Left ventricle myocardium inferior (tissue), 1 donor: Measurements from ENCODE around the gene ZNF92. TPM values are rescaled to one million over a fixed set of nuclear protein-coding genes. Genes with fewer than 3 reads are reported as not detected.

ENCODE experiments used
- DNase-seq: peaks from one replicate; pipeline ENCODE4 v3.0.0-alpha.2; 2020
- H3K27ac ChIP-seq: fragments of 200-600 bp; replicated peaks from 2 replicates; pipeline ENCODE4 v1.8.0; 2021
- H3K27me3 ChIP-seq: fragments of 200-600 bp; 2 replicates; pipeline ENCODE4 v1.8.0; 2021; ENCODE audit warnings: low read depth
- H3K36me3 ChIP-seq: fragments of 200-600 bp; 2 replicates; pipeline ENCODE4 v1.8.0; 2021
- H3K4me1 ChIP-seq: fragments of 200-600 bp; 2 replicates; pipeline ENCODE4 v1.8.0; 2021
- H3K4me3 ChIP-seq: fragments of 200-600 bp; 2 replicates; pipeline ENCODE4 v1.8.0; 2021; ENCODE audit warnings: mild to moderate bottlenecking, moderate library complexity
- H3K9me3 ChIP-seq: fragments of 200-600 bp; replicated peaks from 2 replicates; pipeline ENCODE4 v1.8.0; 2021
- CTCF ChIP-seq: fragments of 200-600 bp; IDR thresholded peaks from 2 replicates; pipeline ENCODE4 v1.8.0; 2021; ENCODE audit warnings: antibody characterized with exemption, mild to moderate bottlenecking, borderline replicate concordance
- intact Hi-C: fragments of 100-400 bp; cut with micrococcal nuclease; formaldehyde crosslinking; loops from one replicate; pipeline ENCODE4 v1.11.0; 2022
- total RNA-seq: library from RNA; stranded (reverse); fragmentation: NEBNext Ultra II Directional; extraction: Animal tissue kit (Norgen Biotek cat#: 25700); gene quantifications from one replicate; pipeline ENCODE4 v1.2.1, GENCODE V29; 2021
- donor health status: DM: no; HTN: yes; CAD: no; lungs with severe emphysema.

The ZNF92 gene
- total RNA-seq, 1 donor from 2014 or later: 2.7 TPM

- H3K27ac ChIP-seq: no peak overlapping the region
- H3K36me3 ChIP-seq: no peaks in the 10 kb centered on the region
- no peaks in the 10 kb centered on the region for H3K9me3 ChIP-seq
- H3K4me1 ChIP-seq: no peaks in the 10 kb centered on the region
- no peak for DNase-seq
- intact Hi-C loops: no loop called here
- H3K4me3 ChIP-seq: no peak overlapping the region
- TF ChIP-seq CTCF: no peak
- H3K27me3 ChIP-seq: no peaks in the 10 kb centered on the region
Measured at GRCh38 chr7:65434307-65434706, 60.7 kb downstream of the ZNF92 start.

DNA sequence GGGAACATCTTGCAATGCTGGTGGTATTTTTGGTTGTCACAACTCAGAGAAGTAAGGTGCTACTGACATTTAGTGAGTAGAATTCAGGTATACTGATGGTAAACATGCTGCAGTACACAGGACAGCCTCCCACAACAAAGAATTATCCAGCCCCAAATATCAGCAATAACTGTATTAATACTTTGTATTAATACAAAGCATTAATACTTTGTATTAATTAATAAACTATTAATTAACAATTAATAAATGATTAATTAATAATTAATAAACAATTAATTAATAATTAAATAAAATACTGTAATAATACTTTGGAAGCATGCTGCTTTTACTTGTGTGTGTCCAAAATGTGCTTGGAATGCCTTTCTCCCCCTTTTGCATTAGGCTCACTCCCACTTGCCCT is 62.5 kb downstream of the ZNF92 start:
- no peak overlapping the region for H3K27ac ChIP-seq
- DNase-seq: no peak
- intact Hi-C loops: no loop called here
- no peak overlapping the region for H3K4me3 ChIP-seq
- no peaks in the 10 kb centered on the region for H3K4me1 ChIP-seq
- H3K9me3 ChIP-seq: no peaks in the 10 kb centered on the region
- TF ChIP-seq CTCF: no peak
- H3K27me3 ChIP-seq: no peaks in the 10 kb centered on the region
- H3K36me3 ChIP-seq: no peaks in the 10 kb centered on the region

- Histone ChIP-seq H3K4me3 (no peak overlapping the region), H3K27me3 (no peaks in the 10 kb centered on the region), H3K36me3 (no peaks in the 10 kb centered on the region), H3K27ac (no peak overlapping the region), H3K4me1 (no peaks in the 10 kb centered on the region), H3K9me3 (no peaks in the 10 kb centered on the region)
- intact Hi-C loops: no loop called here
- TF ChIP-seq CTCF: no peak
- no peak for DNase-seq
Measured at GRCh38 chr7:65438598-65438997, 64.9 kb downstream of the ZNF92 start.

DNA sequence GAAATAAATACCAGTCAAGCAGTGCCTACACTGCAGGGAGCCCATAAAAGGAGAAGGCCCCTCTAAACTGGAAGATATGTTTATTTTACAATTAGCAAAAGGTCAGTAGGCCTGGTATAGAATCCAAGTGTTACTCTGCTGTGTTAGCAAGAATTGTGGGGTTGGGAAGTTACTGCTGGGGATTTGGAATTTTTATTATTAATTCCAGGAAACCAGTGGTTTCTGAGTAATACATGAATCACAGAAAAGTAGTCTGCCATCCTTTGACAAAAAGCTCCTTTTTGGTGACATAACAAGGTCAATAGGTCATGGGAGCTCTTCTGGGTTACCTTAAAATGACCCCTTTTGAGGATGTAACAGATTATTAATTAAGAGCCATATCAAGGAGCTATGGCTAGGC is 67.4 kb downstream of the ZNF92 start:
- H3K27ac ChIP-seq: no peak overlapping the region
- no peaks in the 10 kb centered on the region for H3K9me3 ChIP-seq
- DNase-seq: no peak
- H3K4me3 ChIP-seq: no peak overlapping the region
- H3K27me3 ChIP-seq: peaks cover 6% of the 10 kb centered on the region
- H3K36me3 ChIP-seq: no peaks in the 10 kb centered on the region
- H3K4me1 ChIP-seq: no peaks in the 10 kb centered on the region
- intact Hi-C loops: no loop called here
- TF ChIP-seq CTCF: no peak

- intact Hi-C loops: no loop called here
- DNase-seq: no peak
Measured at GRCh38 chr7:65444205-65444842, 70.7 kb downstream of the ZNF92 start.

More at GRCh38 chr7:65444205-65444842, 70.7 kb downstream of the ZNF92 start:
- no peaks in the 10 kb centered on the region for H3K36me3 ChIP-seq
- TF ChIP-seq CTCF: no peak
- H3K4me3 ChIP-seq: no peak overlapping the region
- H3K4me1 ChIP-seq: peaks cover 7% of the 10 kb centered on the region
- peaks cover 6% of the 10 kb centered on the region for H3K27me3 ChIP-seq
- no peak overlapping the region for H3K27ac ChIP-seq
- H3K9me3 ChIP-seq: peaks cover 10% of the 10 kb centered on the region
